ENCODE results near the gene CDKL2. TPM values are rescaled to one million over a fixed set of nuclear protein-coding genes. Genes with fewer than 3 reads are reported as not detected.

CDKL2 gene
- total RNA-seq (2021; fragmentation: NEBNext Ultra II Directional; extraction: Animal tissue kit (Norgen Biotek cat#: 25700)) (1.4 and 2.1 TPM in 2 replicates), polyA plus RNA-seq (2011; rRNA removed) (1.2 and 1.4 TPM in 2 replicates), polyA minus RNA-seq (2011; rRNA and poly(A)+ RNA removed) (4.1 and 5.2 TPM in 2 replicates)
- 1.4 TPM for polyA plus RNA-seq (2011; cell fraction: cytosol; rRNA removed)
- polyA plus RNA-seq (2011; cell fraction: nucleus; rRNA removed): 1.1 TPM
- polyA plus RNA-seq (2012, experiment 1 of 2): 0.93 to 1.3 TPM (median 0.99 TPM) in 4 replicates
- polyA plus RNA-seq (2012, experiment 2 of 2): 0.09 TPM
- polyA plus RNA-seq (2013, experiment 1 of 2): 1.7 TPM
- polyA plus RNA-seq (2013, experiment 2 of 2): 1.0 TPM
- polyA minus RNA-seq (2011; cell fraction: cytosol; rRNA and poly(A)+ RNA removed): 5.4 TPM
- polyA minus RNA-seq (2011; cell fraction: nucleus; rRNA and poly(A)+ RNA removed): 4.7 TPM
- long read RNA-seq, experiment 1: 0 reads
- long read RNA-seq, experiment 2, partial matches to known transcripts: 1 of 2 reads
- long read RNA-seq, experiment 2, other reads (novel, unspliced or antisense): 1 of 2 reads

DNA sequence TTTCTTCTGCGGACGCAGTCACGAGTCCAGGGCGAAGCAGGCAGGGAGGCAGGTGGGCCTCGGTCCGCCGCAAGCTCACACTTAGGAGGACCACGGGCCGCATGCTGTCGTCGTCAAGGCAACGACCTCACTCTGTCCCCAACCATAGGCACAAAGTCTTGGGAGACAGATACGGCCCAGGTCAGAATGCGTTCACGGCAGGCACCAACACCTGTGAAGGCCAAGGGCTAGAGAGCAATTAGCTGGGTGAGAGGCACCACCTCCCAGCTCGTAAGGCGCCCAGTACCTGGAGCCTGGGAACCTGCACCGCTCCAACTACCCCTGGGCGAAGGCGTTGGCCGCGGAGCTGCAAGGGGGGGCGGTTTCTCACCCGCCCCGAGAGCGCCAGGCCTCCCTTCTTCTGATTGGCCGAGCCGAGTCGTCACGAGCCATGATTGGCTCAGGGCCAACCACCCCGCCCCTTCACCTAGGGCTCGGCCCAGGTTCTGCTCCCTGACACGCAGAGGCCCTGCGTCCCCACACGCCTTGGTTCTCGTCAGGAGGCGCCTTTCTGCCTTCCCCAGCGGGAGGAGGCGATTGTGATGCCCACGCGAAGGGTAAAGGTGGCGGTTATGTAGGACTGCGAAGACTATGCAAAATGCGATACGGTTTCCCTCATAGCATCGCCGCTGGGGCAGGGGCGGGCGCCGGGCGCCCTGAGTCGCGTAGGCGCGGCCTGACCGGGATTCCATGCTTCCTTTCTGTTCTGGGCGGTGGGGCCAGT, at the start of gene CDKL2:
CDKL2 (minus strand) TSS at position 355 of the 763 bp plus-strand sequence. CDS start 4,540 bp downstream, outside the sequence.
- H3K9ac ChIP-seq (replicated peaks in 1 of 4; ENCODE audit: extremely low read depth in 1 of 4, low read depth in 3 of 4, low read length in 3 of 4): peak within 1 kb of the TSS in 3 of 4 experiments; percentile 35 to 67 (median 48); a peak in 5 of 7 replicates
- FAIRE-seq (peak; percentile 39), DNase-seq (ENCODE audit: low read depth in 1 of 2, low spot score in 2 of 2) (peak; percentile 62 to 93)
- peak within 1 kb of the TSS; percentile 72; the same call in 1 of the 2 replicates for H2BK20ac ChIP-seq (ENCODE audit: low read length)
- H3K56ac ChIP-seq (replicated peaks; ENCODE audit: insufficient read length, low read depth, low read length): peak within 1 kb of the TSS; percentile 3
- no peaks in the 10 kb centered on the region for H3K79me1 ChIP-seq (ENCODE audit: low read depth, low read length)
- H3K4me3 ChIP-seq (ENCODE audit: extremely low read depth in 1 of 4, insufficient read depth in 2 of 4, low read depth in 3 of 4, low read length in 4 of 4): peak within 1 kb of the TSS; percentile 78 to 84 (median 84)
- no peaks in the 10 kb centered on the region for H3K9me3 ChIP-seq (ENCODE audit: insufficient read depth in 2 of 2, low read depth in 1 of 2, low read length in 1 of 2)
- no peak within 1 kb of the TSS for H3K27ac ChIP-seq (ENCODE audit: low read depth, low read length)
- no peaks in the 10 kb centered on the region for H3K36me3 ChIP-seq (ENCODE audit: control insufficient read depth in 2 of 4, insufficient read depth in 4 of 4, low read length in 3 of 4)
- WGBS, 2 experiments (ENCODE audit: extremely low coverage in 1 of 2, insufficient coverage in 1 of 2, insufficient read length in 1 of 2, insufficient replicate concordance in 2 of 2, low coverage in 1 of 2, low lambda C conversion rate in 2 of 2, missing lambda C conversion rate in 1 of 2): 4% methylated on average over 56 of the region's 57 CpGs; no CpG with 5 or more reads in 1 of the 2 experiments
- H3K23ac ChIP-seq (ENCODE audit: insufficient read length): no peak within 1 kb of the TSS
- H2AK5ac ChIP-seq (ENCODE audit: low read depth, low read length): no peak within 1 kb of the TSS
- H3K4me2 ChIP-seq (ENCODE audit: insufficient read depth in 1 of 2, low read depth in 2 of 2, low read length in 2 of 2): peak within 1 kb of the TSS; percentile 86 to 92
- H4K91ac ChIP-seq (replicated peaks; ENCODE audit: insufficient read length, low read length): peak within 1 kb of the TSS; percentile 57
- no peaks in the 10 kb centered on the region for H3K27me3 ChIP-seq (replicated peaks in 1 of 4; ENCODE audit: control insufficient read depth in 3 of 4, extremely low read depth in 1 of 4, insufficient read depth in 3 of 4, low read length in 3 of 4)
- peaks cover 8% of the 10 kb centered on the region for H3K23me2 ChIP-seq (ENCODE audit: low read depth, low read length)
- H4K8ac ChIP-seq (ENCODE audit: extremely low read depth, insufficient read depth, low read length): no peak within 1 kb of the TSS; the same call in 1 of the 2 replicates
- H2BK15ac ChIP-seq (ENCODE audit: low read length): peak within 1 kb of the TSS; percentile 81; the same call in 1 of the 2 replicates
- peaks cover 0 to 6% (median 2%) of the 10 kb centered on the region in 4 experiments; a peak in 4 of 7 replicates for H3K4me1 ChIP-seq (replicated peaks in 1 of 4; ENCODE audit: control insufficient read depth in 3 of 4, insufficient read depth in 4 of 4, low read length in 3 of 4)
- CTCF ChIA-PET (ENCODE audit: partially characterized antibody): no interaction called here
- peak within 1 kb of the TSS; percentile 79; the same call in 1 of the 2 replicates for H2BK5ac ChIP-seq (ENCODE audit: low read depth, low read length)
- H3K4ac ChIP-seq (replicated peaks; ENCODE audit: insufficient read length, low read depth, low read length): no peak within 1 kb of the TSS
- no peaks in the 10 kb centered on the region for H4K20me1 ChIP-seq (replicated peaks in 1 of 2; ENCODE audit: control insufficient read depth in 1 of 2, insufficient read depth in 2 of 2, low read length in 2 of 2)
- no peak within 1 kb of the TSS for H4K5ac ChIP-seq (ENCODE audit: insufficient read length, low read depth, low read length)
- POLR2A ChIA-PET (ENCODE audit: partially characterized antibody): interaction anchor here (1.2 to 1.8 kb wide), 2 partner anchors 11 to 94 kb away, joined by 3 to 6 read pairs; partner anchors contain the start of gene USO1
- no peak within 1 kb of the TSS for H3K14ac ChIP-seq (ENCODE audit: insufficient read length)
- H3K79me2 ChIP-seq (ENCODE audit: control insufficient read depth in 1 of 2, insufficient read depth in 2 of 2, low read length in 2 of 2): no peaks in the 10 kb centered on the region
- H3K18ac ChIP-seq (ENCODE audit: extremely low read depth, low read length): peak within 1 kb of the TSS; percentile 63
- peak within 1 kb of the TSS; percentile 86; the same call in 1 of the 2 replicates for H2BK12ac ChIP-seq (ENCODE audit: low read depth, low read length)
- peak within 1 kb of the TSS; percentile 98 for H2AFZ ChIP-seq (ENCODE audit: low read length)
- H2BK120ac ChIP-seq (replicated peaks; ENCODE audit: low read depth, low read length): no peak within 1 kb of the TSS
- TF ChIP-seq POLR2A (IDR thresholded peaks at IDR 0.05; ENCODE audit: control extremely low read depth in 1 of 2, low read depth in 2 of 2, low read length in 2 of 2): peak in 1 of 2 experiments; percentile 49; a peak in 1 of 3 replicates
- TF ChIP-seq CTCF (IDR thresholded peaks at IDR 0.05; ENCODE audit: control extremely low read depth in 1 of 3, insufficient read depth in 1 of 3, low read depth in 1 of 3, low read length in 3 of 3): 0 out of 4 replicates have a peak, but pooled peaks of 1 of the 3 experiments have one; percentile 0
- TF ChIP-seq SP1 (IDR thresholded peaks at IDR 0.05; ENCODE audit: low read depth, low read length): peak; percentile 88
- peak in 1 of 2 experiments; percentile 98; a peak in 1 of 4 replicates for TF ChIP-seq HDAC2 (IDR thresholded peaks at IDR 0.05; ENCODE audit: borderline replicate concordance in 1 of 2, low read depth in 2 of 2, low read length in 2 of 2)
- TF ChIP-seq ASH2L (IDR thresholded peaks at IDR 0.05; ENCODE audit: low read length): peak; percentile 94
- no peak for TF ChIP-seq SUZ12 (IDR thresholded peaks at IDR 0.05; ENCODE audit: low read length)

All from H1 (cell line).